GM23338 (cell line): ENCODE results near the gene UBR2. TPM values are rescaled to one million over a fixed set of nuclear protein-coding genes. Genes with fewer than 3 reads are reported as not detected.

ENCODE experiments used
- ATAC-seq: fragments of 200-7000 bp; cut with Tn5 transposase; 3 replicates; pipeline ENCODE4 v1.9.1; 2020
- DNase-seq: peaks from one replicate; pipeline ENCODE4 v3.0.0-alpha.2; 2015; ENCODE audit warnings: low spot score
- H2AFZ ChIP-seq: fragments of 200-600 bp; sonication (generic); 2 replicates; pipeline ENCODE4 v1.8.0; 2016; ENCODE audit warnings: antibody characterized with exemption, mild to moderate bottlenecking, moderate library complexity
- H3F3A ChIP-seq: fragments of 200-600 bp; sonication (generic); replicated peaks from 2 replicates; pipeline ENCODE4 v1.8.0; 2017; ENCODE audit warnings: antibody characterized with exemption, mixed run types, low read depth
- H3K27ac ChIP-seq: fragments of 200-600 bp; sonication (generic); 2 replicates; pipeline ENCODE4 v1.6.1; 2016; ENCODE audit warnings: low read depth
- H3K27me3 ChIP-seq: fragments of 200-600 bp; sonication (generic); 2 replicates; pipeline ENCODE4 v1.8.0; 2016; ENCODE audit warnings: mild to moderate bottlenecking, mixed run types, moderate library complexity; ENCODE audit not compliant: insufficient read depth
- H3K36me3 ChIP-seq: fragments of 200-600 bp; sonication (generic); 2 replicates; pipeline ENCODE4 v1.8.0; 2016; ENCODE audit warnings: mild to moderate bottlenecking; ENCODE audit not compliant: insufficient read depth
- H3K4me1 ChIP-seq: fragments of 200-600 bp; sonication (generic); 2 replicates; pipeline ENCODE4 v1.8.0; 2016; ENCODE audit warnings: mild to moderate bottlenecking, moderate library complexity; ENCODE audit not compliant: insufficient read depth
- H3K4me2 ChIP-seq: fragments of 200-600 bp; sonication (generic); 2 replicates; pipeline ENCODE4 v1.7.1; 2017; ENCODE audit warnings: mixed run types
- H3K4me3 ChIP-seq: fragments of 200-600 bp; sonication (generic); 2 replicates; pipeline ENCODE4 v1.6.1; 2016; ENCODE audit warnings: mixed run types
- H3K79me2 ChIP-seq: fragments of 200-600 bp; sonication (generic); replicated peaks from 2 replicates; pipeline ENCODE4 v1.8.0; 2017; ENCODE audit warnings: mild to moderate bottlenecking; ENCODE audit not compliant: insufficient read depth
- H3K9me2 ChIP-seq: fragments of 200-600 bp; sonication (generic); 2 replicates; pipeline ENCODE4 v1.8.0; 2017; ENCODE audit not compliant: insufficient read depth
- H4K20me1 ChIP-seq: fragments of 200-600 bp; sonication (generic); replicated peaks from 2 replicates; pipeline ENCODE4 v1.8.0; 2017; ENCODE audit warnings: mild to moderate bottlenecking; ENCODE audit not compliant: insufficient read depth
- H3K27ac Mint-ChIP-seq: 2 replicates; pipeline ENCODE4 v1.8.0; 2020; ENCODE audit warnings: inconsistent platforms, mild to moderate bottlenecking, moderate library complexity, mixed read lengths
- H3K27me3 Mint-ChIP-seq: 3 replicates; pipeline ENCODE4 v1.8.0; 2022; ENCODE audit warnings: low read depth, mild to moderate bottlenecking, moderate library complexity, mixed read lengths, inconsistent platforms; ENCODE audit not compliant: insufficient read depth, poor library complexity
- H3K36me3 Mint-ChIP-seq: 3 replicates; pipeline ENCODE4 v1.8.0; 2021; ENCODE audit warnings: low read depth, mild to moderate bottlenecking, inconsistent platforms, moderate library complexity, mixed read lengths
- H3K4me1 Mint-ChIP-seq: 3 replicates; pipeline ENCODE4 v1.8.0; 2020; ENCODE audit warnings: mild to moderate bottlenecking, inconsistent platforms, mixed read lengths
- H3K4me3 Mint-ChIP-seq: 3 replicates; pipeline ENCODE4 v1.8.0; 2021; ENCODE audit warnings: moderate library complexity, mild to moderate bottlenecking, inconsistent platforms, mixed read lengths
- H3K9me3 Mint-ChIP-seq: 3 replicates; pipeline ENCODE4 v1.8.0; 2020; ENCODE audit warnings: moderate library complexity, mild to moderate bottlenecking, inconsistent platforms, mixed read lengths
- CREB1 ChIP-seq: fragments of 250-450 bp; sonication (Bioruptor Pico); IDR thresholded peaks from 2 replicates; pipeline ENCODE4 v1.5.0; 2020; ENCODE audit warnings: low read depth, mild to moderate bottlenecking, moderate library complexity
- CTCF ChIP-seq, 2 experiments: fragments of 200-600 bp in 1 of 2; sonication (generic) in 1 of 2; conservative IDR thresholded peaks; 2 replicates each; pipeline versions ENCODE4 v1.5.1 to v1.6.1; 2016 to 2017; ENCODE audit warnings: antibody characterized with exemption in 2 of 2, low read depth in 2 of 2, mild to moderate bottlenecking in 2 of 2, moderate library complexity in 1 of 2
- ETS1 ChIP-seq: IDR thresholded peaks from 2 replicates; pipeline ENCODE4 v1.6.1; 2016; ENCODE audit warnings: antibody characterized with exemption
- EZH2 ChIP-seq: fragments of 200-600 bp; sonication (generic); IDR thresholded peaks from one replicate; pipeline ENCODE4 v1.8.0; 2017; ENCODE audit warnings: antibody characterized with exemption, mild to moderate bottlenecking, low read depth; ENCODE audit not compliant: unreplicated experiment
- EZH2phosphoT487 ChIP-seq: fragments of 200-600 bp; sonication (generic); IDR thresholded peaks from one replicate; pipeline ENCODE4 v1.8.1; 2018; ENCODE audit warnings: antibody characterized with exemption; ENCODE audit not compliant: unreplicated experiment
- JUNB ChIP-seq: IDR thresholded peaks from one replicate; pipeline ENCODE4 v1.6.1; 2016; ENCODE audit warnings: antibody characterized with exemption; ENCODE audit not compliant: unreplicated experiment
- NANOG ChIP-seq: IDR thresholded peaks from 2 replicates; pipeline ENCODE4 v1.6.1; 2016; ENCODE audit warnings: antibody characterized with exemption, borderline replicate concordance
- POLR2AphosphoS5 ChIP-seq: IDR thresholded peaks from 2 replicates; pipeline ENCODE4 v1.6.1; 2016; ENCODE audit warnings: antibody characterized with exemption, low read depth
- REST ChIP-seq: IDR thresholded peaks from one replicate; pipeline ENCODE4 v1.6.1; 2018; ENCODE audit warnings: antibody characterized with exemption; ENCODE audit not compliant: unreplicated experiment
- STAT1 ChIP-seq: IDR thresholded peaks from one replicate; pipeline ENCODE4 v1.6.1; 2016; ENCODE audit warnings: antibody characterized with exemption; ENCODE audit not compliant: unreplicated experiment
- ZNF114 ChIP-seq: fragments of 250-450 bp; sonication (Bioruptor Pico); IDR thresholded peaks from 2 replicates; pipeline ENCODE4 v1.5.0; 2020; ENCODE audit warnings: mild to moderate bottlenecking, moderate library complexity
- ZNF331 ChIP-seq: fragments of 250-450 bp; sonication (Bioruptor Pico); IDR thresholded peaks from 2 replicates; pipeline ENCODE4 v1.5.0; 2020; ENCODE audit warnings: low read depth, mild to moderate bottlenecking, moderate library complexity
- ZNF462 ChIP-seq: fragments of 250-450 bp; sonication (Bioruptor Pico); IDR thresholded peaks from 2 replicates; pipeline ENCODE4 v1.5.0; 2020; ENCODE audit warnings: mild to moderate bottlenecking, moderate library complexity
- polyA plus RNA-seq: library from polyadenylated mRNA; unstranded; fragments of >200 nt; fragmentation: Nextera tagmentation; extraction: Ambion mirVana; gene quantifications from 2 replicates; pipeline ENCODE4 v1.2.1, GENCODE V29; 2016
- total RNA-seq: library from RNA; depleted of rRNA; stranded (reverse); fragments of >200 nt; shearing (Covaris generic); gene quantifications from 2 replicates; pipeline ENCODE4 v1.2.3, GENCODE V29; 2014

The UBR2 gene
- total and polyA plus RNA-seq, 2 experiments from 2014 or later: 6.7 to 21.2 TPM

GRCh38 chr6:42724825-42725224, 161.0 kb downstream of the UBR2 start:
- Histone ChIP-seq H3K27me3 (no peaks in the 10 kb centered on the region), H3K36me3 (no peaks in the 10 kb centered on the region), H3K27ac (no peak overlapping the region), H3K79me2 (no peaks in the 10 kb centered on the region), H4K20me1 (no peaks in the 10 kb centered on the region), H3K4me3 (no peak overlapping the region), H3K4me2 (no peak overlapping the region), H3K4me1 (no peaks in the 10 kb centered on the region), H3F3A (no peaks in the 10 kb centered on the region; the same call in 1 of the 2 replicates), H3K9me2 (no peaks in the 10 kb centered on the region), H2AFZ (no peak overlapping the region)
- Mint-ChIP-seq H3K27me3 (peaks cover 20% of the 10 kb centered on the region), H3K36me3 (no peaks in the 10 kb centered on the region), H3K9me3 (no peaks in the 10 kb centered on the region), H3K4me1 (peaks cover 4% of the 10 kb centered on the region), H3K4me3 (no peak overlapping the region), H3K27ac (no peak overlapping the region)
- TF ChIP-seq JUNB (no peak), CREB1 (no peak), CTCF (conservative IDR thresholded peaks at IDR 0.05; ENCODE audit: low read depth in 2 of 2) (no peak), NANOG (no peak), POLR2AphosphoS5 (no peak), ZNF462 (no peak), ETS1 (no peak), EZH2phosphoT487 (no peak), ZNF331 (CRISPR knock-in tag) (no peak), EZH2 (no peak), STAT1 (no peak), ZNF114 (no peak), REST (no peak)
- DNase-seq (no peak), ATAC-seq (no peak)
